HL-60 (cell line): ENCODE results near the gene DSTYK.

Source experiments
- DNase-seq, 2 experiments: peaks; one replicate each; pipeline ENCODE4 v3.0.0-alpha.2; 2010 to 2020; ENCODE audit warnings: low read depth in 1 of 2, low spot score in 1 of 2
- H3K27ac ChIP-seq: fragments of 250-450 bp; sonication (Bioruptor Pico); replicated peaks from 2 replicates; pipeline ENCODE4 v1.5.1; 2020; ENCODE audit warnings: mild to moderate bottlenecking, moderate library complexity
- H3K27me3 ChIP-seq: fragments of 250-450 bp; sonication (Bioruptor Pico); 2 replicates; pipeline ENCODE4 v1.5.1; 2021; ENCODE audit warnings: mild to moderate bottlenecking, moderate library complexity; ENCODE audit not compliant: insufficient read depth, poor library complexity, severe bottlenecking
- H3K4me3 ChIP-seq: replicated peaks from 2 replicates; pipeline ENCODE4 v1.5.1; 2011; ENCODE audit warnings: mild to moderate bottlenecking, control low read depth, low read length; ENCODE audit not compliant: insufficient read depth
- GABPA ChIP-seq: IDR thresholded peaks from 2 replicates; pipeline ENCODE4 v1.6.1; 2012; ENCODE audit warnings: low read depth
- POLR2AphosphoS5 ChIP-seq: IDR thresholded peaks from 2 replicates; pipeline ENCODE4 v1.6.1; 2012; ENCODE audit warnings: low read depth
- SPI1 ChIP-seq: IDR thresholded peaks from 2 replicates; pipeline ENCODE4 v1.6.1; 2012; ENCODE audit warnings: low read depth, mild to moderate bottlenecking, borderline replicate concordance
- TF ChIP-seq, protein P1 (sequence below): IDR thresholded peaks from one replicate; pipeline ENCODE4 v1.5.1; 2011; ENCODE audit warnings: low read length, control low read depth, inconsistent platforms; ENCODE audit not compliant: insufficient read depth
- TF ChIP-seq, protein P2 (sequence below): IDR thresholded peaks from 2 replicates; pipeline ENCODE4 v1.6.1; 2012; ENCODE audit warnings: low read depth; ENCODE audit not compliant: insufficient replicate concordance

DSTYK gene

DNA sequence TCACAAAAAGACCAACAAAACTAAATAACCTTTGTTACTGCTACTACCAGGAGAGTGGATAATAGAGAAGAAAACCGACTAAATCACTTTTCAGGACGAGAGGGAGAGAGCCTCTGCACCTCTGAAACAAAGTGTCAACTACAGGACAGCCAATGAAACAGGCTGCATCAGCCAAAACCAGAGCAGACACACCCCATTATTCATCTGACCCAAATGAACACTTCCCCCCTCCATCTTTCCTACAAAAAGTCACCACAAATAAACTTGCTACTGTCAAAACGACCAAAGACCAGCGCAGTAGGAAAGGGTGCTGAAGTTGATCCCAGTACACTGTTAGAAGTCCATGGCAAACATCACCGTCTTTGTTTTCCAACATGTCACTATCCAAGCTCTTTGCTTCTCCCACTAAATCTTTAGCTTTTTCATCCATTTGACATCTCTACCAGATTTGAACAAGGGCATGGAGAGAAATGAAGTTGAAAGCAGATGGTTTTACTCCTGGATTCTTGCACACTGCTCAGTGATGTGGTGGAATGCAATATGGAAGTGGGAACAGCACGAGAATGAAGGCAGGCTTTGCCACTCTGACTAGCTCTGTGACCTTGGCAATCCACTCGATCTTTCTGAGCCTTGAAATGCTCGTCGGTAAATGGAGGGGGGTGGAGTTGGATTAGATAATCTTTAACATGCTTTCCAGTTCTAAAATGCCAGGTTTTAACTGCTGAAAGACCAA, 20.5 kb downstream of the DSTYK start:
- no peak for DNase-seq
- TF ChIP-seq POLR2AphosphoS5 (no peak), GABPA (no peak), SPI1 (no peak)
- TF ChIP-seq, protein P1, sequence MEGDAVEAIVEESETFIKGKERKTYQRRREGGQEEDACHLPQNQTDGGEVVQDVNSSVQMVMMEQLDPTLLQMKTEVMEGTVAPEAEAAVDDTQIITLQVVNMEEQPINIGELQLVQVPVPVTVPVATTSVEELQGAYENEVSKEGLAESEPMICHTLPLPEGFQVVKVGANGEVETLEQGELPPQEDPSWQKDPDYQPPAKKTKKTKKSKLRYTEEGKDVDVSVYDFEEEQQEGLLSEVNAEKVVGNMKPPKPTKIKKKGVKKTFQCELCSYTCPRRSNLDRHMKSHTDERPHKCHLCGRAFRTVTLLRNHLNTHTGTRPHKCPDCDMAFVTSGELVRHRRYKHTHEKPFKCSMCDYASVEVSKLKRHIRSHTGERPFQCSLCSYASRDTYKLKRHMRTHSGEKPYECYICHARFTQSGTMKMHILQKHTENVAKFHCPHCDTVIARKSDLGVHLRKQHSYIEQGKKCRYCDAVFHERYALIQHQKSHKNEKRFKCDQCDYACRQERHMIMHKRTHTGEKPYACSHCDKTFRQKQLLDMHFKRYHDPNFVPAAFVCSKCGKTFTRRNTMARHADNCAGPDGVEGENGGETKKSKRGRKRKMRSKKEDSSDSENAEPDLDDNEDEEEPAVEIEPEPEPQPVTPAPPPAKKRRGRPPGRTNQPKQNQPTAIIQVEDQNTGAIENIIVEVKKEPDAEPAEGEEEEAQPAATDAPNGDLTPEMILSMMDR, result no peak
- TF ChIP-seq, protein P2, sequence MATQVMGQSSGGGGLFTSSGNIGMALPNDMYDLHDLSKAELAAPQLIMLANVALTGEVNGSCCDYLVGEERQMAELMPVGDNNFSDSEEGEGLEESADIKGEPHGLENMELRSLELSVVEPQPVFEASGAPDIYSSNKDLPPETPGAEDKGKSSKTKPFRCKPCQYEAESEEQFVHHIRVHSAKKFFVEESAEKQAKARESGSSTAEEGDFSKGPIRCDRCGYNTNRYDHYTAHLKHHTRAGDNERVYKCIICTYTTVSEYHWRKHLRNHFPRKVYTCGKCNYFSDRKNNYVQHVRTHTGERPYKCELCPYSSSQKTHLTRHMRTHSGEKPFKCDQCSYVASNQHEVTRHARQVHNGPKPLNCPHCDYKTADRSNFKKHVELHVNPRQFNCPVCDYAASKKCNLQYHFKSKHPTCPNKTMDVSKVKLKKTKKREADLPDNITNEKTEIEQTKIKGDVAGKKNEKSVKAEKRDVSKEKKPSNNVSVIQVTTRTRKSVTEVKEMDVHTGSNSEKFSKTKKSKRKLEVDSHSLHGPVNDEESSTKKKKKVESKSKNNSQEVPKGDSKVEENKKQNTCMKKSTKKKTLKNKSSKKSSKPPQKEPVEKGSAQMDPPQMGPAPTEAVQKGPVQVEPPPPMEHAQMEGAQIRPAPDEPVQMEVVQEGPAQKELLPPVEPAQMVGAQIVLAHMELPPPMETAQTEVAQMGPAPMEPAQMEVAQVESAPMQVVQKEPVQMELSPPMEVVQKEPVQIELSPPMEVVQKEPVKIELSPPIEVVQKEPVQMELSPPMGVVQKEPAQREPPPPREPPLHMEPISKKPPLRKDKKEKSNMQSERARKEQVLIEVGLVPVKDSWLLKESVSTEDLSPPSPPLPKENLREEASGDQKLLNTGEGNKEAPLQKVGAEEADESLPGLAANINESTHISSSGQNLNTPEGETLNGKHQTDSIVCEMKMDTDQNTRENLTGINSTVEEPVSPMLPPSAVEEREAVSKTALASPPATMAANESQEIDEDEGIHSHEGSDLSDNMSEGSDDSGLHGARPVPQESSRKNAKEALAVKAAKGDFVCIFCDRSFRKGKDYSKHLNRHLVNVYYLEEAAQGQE, result no peak
- no peak overlapping the region for H3K4me3 ChIP-seq
- no peak overlapping the region for H3K27ac ChIP-seq
- H3K27me3 ChIP-seq, result no peaks in the 10 kb centered on the region

DNA sequence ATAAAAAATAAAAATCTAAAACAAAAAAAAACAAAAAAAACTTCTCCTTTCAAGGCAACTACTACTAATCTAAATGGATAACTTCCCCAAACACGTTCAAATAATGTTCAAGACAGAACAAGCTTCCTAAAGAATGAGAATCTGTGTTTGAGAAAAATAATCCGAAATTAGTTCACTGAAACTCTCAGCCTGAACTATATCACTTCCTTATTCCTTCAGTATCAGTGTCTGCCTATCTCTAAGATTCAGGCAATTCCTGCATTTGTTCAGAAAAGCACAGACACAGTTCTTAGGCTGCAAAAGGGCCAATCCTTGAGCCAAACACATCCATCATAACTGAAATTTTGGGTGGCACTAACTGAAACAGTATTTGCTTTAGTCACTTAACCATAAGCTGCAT, 22.4 kb downstream of the DSTYK start:
- Histone ChIP-seq H3K27ac (no peak overlapping the region), H3K27me3 (no peaks in the 10 kb centered on the region), H3K4me3 (no peak overlapping the region)
- TF ChIP-seq SPI1 (peak; percentile 58; the same call in 1 of the 2 replicates), POLR2AphosphoS5 (no peak), GABPA (no peak)
- no peak for DNase-seq

DNA sequence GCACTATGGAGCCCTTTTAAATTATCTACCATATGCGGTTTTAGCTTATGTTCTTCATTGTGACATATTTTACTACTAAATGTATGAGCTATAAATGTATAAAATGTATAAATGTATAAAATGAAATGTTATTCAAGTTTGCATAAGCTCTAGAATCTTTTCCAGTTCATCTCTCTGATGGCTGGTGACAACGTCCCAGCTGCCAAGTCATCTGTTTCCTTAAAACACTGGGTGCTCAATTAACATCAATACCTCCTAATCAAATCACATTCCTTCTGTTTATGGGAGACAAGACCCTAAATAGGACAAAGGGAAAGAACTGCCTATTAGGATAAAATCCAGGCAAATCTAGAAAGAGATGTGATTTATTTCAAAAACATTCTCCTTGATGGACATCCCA, 22.9 kb downstream of the DSTYK start:
- TF ChIP-seq, protein P2, result no peak
- TF ChIP-seq POLR2AphosphoS5 (no peak), SPI1 (no peak), GABPA (no peak)
- TF ChIP-seq, protein P1, result no peak
- DNase-seq, result no peak
- no peak overlapping the region for H3K4me3 ChIP-seq
- H3K27me3 ChIP-seq, result no peaks in the 10 kb centered on the region
- H3K27ac ChIP-seq, result no peak overlapping the region

DNA sequence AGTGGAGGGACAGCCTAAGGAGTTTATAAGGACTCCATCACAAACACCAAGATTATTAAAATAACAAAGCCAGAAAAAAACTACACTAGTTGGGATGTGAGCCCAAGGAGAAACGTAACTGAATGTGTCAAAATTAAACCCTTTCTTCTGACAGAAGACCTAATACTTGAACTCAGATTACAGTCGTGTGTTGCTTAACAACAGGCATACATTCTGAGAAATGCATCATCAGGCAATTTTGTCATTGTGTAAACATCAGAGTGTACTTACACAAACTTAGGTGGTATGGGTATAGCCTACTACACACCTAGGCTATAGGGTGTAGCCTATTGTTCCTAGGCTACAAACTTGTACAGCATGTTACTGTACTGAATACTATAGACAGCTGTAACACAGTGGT, 23.4 kb downstream of the DSTYK start:
- TF ChIP-seq GABPA (no peak), POLR2AphosphoS5 (no peak), SPI1 (no peak)
- TF ChIP-seq, protein P2, result no peak
- TF ChIP-seq, protein P1, result no peak
- DNase-seq, result no peak
- H3K4me3 ChIP-seq, result no peak overlapping the region

More for the DNA sequence above, 23.4 kb downstream of the DSTYK start:
- H3K27ac ChIP-seq, result no peak overlapping the region
- H3K27me3 ChIP-seq, result no peaks in the 10 kb centered on the region
